ENCODE results near the gene MGRN1.

MGRN1 gene

DNA sequence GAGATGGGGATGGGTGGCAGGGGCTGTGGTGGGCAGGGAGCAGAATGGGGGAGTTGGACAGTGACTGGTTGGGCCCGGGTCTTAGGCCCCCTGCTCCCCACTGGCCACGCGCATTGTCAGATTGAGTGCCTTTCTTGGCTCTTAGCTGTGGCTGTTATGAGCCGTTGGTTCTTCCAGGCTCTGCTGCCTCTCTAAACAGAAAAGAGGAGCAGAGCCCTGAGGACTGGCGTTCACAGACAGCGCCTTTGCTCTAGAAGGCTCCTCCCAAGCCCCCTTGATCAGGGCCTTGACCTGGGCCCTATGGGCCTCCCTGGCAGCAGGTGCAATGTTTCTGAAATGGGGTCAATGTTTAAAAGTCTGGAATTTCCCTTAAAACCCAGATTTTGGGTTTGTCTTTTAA, 54.0 kb downstream of the MGRN1 start:
- TF ChIP-seq, protein P1, sequence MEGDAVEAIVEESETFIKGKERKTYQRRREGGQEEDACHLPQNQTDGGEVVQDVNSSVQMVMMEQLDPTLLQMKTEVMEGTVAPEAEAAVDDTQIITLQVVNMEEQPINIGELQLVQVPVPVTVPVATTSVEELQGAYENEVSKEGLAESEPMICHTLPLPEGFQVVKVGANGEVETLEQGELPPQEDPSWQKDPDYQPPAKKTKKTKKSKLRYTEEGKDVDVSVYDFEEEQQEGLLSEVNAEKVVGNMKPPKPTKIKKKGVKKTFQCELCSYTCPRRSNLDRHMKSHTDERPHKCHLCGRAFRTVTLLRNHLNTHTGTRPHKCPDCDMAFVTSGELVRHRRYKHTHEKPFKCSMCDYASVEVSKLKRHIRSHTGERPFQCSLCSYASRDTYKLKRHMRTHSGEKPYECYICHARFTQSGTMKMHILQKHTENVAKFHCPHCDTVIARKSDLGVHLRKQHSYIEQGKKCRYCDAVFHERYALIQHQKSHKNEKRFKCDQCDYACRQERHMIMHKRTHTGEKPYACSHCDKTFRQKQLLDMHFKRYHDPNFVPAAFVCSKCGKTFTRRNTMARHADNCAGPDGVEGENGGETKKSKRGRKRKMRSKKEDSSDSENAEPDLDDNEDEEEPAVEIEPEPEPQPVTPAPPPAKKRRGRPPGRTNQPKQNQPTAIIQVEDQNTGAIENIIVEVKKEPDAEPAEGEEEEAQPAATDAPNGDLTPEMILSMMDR (conservative IDR thresholded peaks at IDR 0.05; ENCODE audit: low read depth, low read length), result no peak
- H3K4me3 ChIP-seq (ENCODE audit: low read length), result no peak overlapping the region
- no peak for DNase-seq (ENCODE audit: low read depth)

DNA sequence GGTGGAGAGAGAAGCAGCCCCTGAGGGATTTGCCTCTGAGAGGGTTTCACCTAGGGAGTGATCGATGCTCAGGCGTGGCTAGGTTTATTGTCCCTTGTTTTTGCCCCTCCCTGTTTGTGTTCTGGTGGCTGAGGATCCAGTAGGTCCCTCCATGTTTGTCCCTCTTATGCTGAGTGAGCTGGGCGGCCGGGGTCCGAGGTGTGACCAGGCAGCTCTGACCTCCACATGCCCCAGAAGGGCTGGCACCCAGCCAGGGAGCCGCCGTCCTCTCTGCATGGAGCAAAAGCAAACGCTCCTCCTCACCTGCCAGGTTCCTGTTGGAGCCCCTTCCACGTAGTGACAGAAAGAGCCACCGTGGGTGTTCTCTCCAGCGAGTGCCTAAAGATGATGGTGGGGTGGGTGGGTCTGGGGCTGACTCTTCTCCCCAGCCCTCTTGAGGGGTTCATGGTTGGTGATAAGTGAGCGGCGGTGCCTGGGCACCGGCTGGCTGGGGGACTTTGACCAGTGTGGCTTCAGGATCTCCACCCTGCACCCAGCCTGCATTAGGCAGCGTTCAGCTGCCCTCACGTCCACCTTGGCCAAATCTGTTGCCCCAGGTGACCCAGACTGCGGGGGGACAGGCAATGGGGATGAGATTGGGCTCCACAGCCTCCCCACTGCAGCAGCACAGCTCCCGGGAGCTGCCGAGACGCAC, 54.7 kb downstream of the MGRN1 start:
- DNase-seq (ENCODE audit: low read depth), result no peak
- TF ChIP-seq, protein P1 (conservative IDR thresholded peaks at IDR 0.05; ENCODE audit: low read depth, low read length), result no peak
- no peak overlapping the region for H3K4me3 ChIP-seq (ENCODE audit: low read length)

DNA sequence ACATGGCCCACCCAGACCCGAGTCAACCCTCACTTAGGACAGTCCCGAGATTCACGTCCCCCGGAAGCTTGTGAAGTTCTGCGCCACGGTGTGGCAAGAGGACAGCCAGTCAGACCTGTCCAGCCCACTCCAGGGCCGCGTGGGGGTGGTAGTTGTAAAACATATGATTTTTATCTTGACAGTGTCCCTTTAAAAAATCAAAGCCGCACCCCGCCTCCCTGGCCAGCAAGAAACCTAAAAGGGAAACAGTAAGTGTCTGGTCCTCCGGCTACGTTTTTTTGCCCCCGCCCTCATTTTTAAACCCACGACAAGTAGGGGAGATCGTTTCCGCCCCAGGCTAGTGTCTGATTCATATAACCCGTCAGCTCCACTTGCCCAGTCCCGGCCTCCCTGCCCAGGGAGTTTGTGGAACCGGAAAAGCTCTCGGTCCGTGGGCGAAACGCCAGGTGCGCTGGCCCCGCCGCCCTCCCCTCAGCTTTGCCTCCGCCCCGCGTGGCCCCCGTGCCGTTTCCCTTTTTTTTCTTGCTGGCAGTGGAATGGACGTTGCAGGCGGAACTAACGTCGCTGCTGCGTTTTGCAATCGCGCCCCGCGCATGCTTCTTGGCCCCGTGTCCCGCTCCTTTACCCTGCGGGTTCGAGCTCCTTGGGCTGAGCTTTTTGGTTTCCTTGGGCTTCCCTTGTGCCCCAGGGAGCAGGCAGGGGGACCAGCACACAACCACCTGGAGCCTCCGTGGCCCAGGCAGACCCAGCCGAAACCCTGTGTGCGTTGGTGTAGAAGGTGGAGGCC, 55.4 kb downstream of the MGRN1 start:
- no peak for DNase-seq (ENCODE audit: low read depth)
- TF ChIP-seq, protein P1 (conservative IDR thresholded peaks at IDR 0.05; ENCODE audit: low read depth, low read length), result no peak
- no peak overlapping the region for H3K4me3 ChIP-seq (ENCODE audit: low read length)

DNA sequence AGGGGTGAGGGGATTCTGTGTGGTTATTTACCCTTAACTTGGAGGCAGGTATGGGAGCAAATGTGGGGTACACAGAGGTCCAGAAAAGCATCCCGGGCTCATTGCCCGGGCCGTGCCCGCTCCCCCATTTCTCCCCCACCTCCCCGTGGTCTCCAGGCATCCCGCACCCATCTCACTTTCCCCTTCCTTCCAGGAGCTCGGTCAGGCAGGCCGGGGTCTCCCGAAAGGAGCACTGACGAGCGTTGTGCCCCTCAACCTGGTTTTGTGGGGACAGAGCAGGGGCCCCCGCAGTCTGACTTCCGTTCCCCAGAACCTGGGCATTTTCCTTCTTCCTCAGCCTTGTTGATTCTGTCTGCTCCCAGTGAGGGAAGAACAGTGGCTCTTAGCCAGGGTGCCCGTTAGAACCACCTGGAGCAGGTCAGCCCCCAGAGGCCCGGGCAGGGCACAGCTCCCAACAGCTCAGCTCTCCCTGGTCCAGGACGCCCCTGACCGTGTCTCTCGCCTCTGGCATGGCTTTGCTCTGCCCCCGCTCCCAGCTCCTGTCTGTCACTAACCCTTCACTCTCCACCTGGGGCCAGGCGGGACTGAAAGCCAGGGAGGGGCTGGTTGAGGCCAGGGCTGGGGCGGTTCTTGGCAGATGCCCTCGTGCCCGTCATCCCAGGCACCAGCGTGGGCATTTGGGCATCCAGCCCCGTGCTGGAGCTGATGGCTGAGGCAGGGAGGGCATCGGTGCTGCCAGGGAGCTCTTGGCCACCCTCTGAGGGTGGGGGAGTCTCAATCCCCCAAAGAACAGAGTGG, 56.2 kb downstream of the MGRN1 start:
- DNase-seq (ENCODE audit: low read depth), result no peak
- no peak overlapping the region for H3K4me3 ChIP-seq (ENCODE audit: low read length)
- TF ChIP-seq, protein P1 (conservative IDR thresholded peaks at IDR 0.05; ENCODE audit: low read depth, low read length), result no peak

DNA sequence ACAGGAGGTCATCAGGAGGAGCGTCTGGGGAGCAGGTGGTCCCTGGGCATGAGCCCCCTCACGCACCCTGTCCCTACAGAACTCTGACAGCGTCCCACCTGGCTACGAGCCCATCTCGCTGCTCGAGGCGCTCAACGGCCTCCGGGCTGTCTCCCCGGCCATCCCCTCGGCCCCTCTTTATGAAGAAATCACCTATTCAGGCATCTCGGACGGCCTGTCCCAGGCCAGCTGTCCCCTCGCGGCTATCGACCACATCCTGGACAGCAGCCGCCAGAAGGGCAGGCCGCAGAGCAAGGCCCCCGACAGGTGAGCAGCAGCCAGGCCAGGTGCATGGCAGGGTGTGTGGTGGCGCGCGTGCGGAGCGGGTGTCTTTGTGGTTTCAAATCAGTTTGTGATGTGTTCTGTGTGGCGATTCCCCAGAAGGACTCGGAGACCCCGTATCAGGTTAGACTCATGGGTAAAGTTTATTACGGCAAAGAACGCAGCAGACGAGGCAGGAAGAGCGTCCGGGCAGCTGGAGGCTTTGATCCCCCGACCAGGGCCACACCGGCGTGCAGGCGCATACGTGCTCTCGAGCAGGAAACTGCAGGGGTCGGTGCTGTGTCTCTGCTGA, 57.0 kb downstream of the MGRN1 start:
- TF ChIP-seq, protein P1 (conservative IDR thresholded peaks at IDR 0.05; ENCODE audit: low read depth, low read length), result no peak
- no peak for DNase-seq (ENCODE audit: low read depth)
- no peak overlapping the region for H3K4me3 ChIP-seq (ENCODE audit: low read length)

DNA sequence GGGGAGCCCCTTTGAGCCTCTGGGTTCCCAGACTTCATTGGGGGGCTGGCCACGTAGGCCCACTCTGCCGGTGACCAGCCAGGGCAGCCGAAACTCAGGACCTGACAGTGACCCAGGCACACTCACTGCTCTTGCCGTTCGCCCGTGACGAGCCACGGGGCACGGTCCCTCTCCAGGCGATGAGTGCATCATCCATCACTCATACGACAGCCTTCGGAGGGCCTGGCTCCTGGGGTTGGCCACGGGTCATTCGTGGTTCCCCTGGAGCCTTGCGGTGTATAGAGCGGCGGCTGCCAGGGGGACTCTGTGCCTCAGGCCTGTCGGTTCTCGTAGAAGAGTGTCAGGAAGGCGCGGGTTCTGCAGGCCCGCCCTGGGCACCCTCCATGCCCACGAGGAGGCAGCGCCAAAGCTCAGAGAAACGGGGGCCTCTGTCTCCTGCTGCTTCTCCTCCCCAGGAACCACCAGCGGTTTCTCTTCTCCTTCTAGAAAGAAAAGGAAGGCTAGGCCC, 57.5 kb downstream of the MGRN1 start:
- TF ChIP-seq, protein P1 (conservative IDR thresholded peaks at IDR 0.05; ENCODE audit: low read depth, low read length), result no peak
- DNase-seq (ENCODE audit: low read depth), result no peak

More for the DNA sequence above, 57.5 kb downstream of the MGRN1 start:
- H3K4me3 ChIP-seq (ENCODE audit: low read length), result no peak overlapping the region

Data from retinal pigment epithelial cell (primary cell).